ENCODE results near the gene HERC2. TPM values are rescaled to one million over a fixed set of nuclear protein-coding genes. Genes with fewer than 3 reads are reported as not detected.

HERC2 gene
- total RNA-seq, 1 donor from 2014 or later: 84.6 TPM

- Mint-ChIP-seq H3K27me3 (ENCODE audit: low read depth) (peaks cover 21% of the 10 kb centered on the region), H3K4me3 (no peak overlapping the region), H3K36me3 (no peaks in the 10 kb centered on the region)
These were observed 243.7 kb downstream of the HERC2 start for GRCh38 chr15:28078191-28078719.

GRCh38 chr15:28075573-28075972 is 246.4 kb downstream of the HERC2 start:
- Mint-ChIP-seq H3K4me1 (no peaks in the 10 kb centered on the region), H3K4me3 (no peak overlapping the region), H3K9me3 (peaks cover 20% of the 10 kb centered on the region), H3K27me3 (ENCODE audit: low read depth) (peaks cover 21% of the 10 kb centered on the region), H3K27ac (no peak overlapping the region), H3K36me3 (no peaks in the 10 kb centered on the region)
- no peak for TF ChIP-seq CTCF (IDR thresholded peaks at IDR 0.05; ENCODE audit: unreplicated experiment)
- DNase-seq (ENCODE audit: low spot score in 2 of 2, unreplicated experiment in 2 of 2): no peak

More at GRCh38 chr15:28078191-28078719, 243.7 kb downstream of the HERC2 start:
- DNase-seq (ENCODE audit: low spot score in 2 of 2, unreplicated experiment in 2 of 2): no peak
- TF ChIP-seq CTCF (IDR thresholded peaks at IDR 0.05; ENCODE audit: unreplicated experiment): no peak
- H3K9me3 Mint-ChIP-seq: peaks cover 8% of the 10 kb centered on the region
- no peaks in the 10 kb centered on the region for H3K4me1 Mint-ChIP-seq
- no peak overlapping the region for H3K27ac Mint-ChIP-seq

- Mint-ChIP-seq H3K9me3 (peaks cover 35% of the 10 kb centered on the region), H3K27me3 (ENCODE audit: low read depth) (peaks cover 11% of the 10 kb centered on the region), H3K36me3 (no peaks in the 10 kb centered on the region), H3K27ac (no peak overlapping the region), H3K4me3 (no peak overlapping the region), H3K4me1 (no peaks in the 10 kb centered on the region)
- no peak for TF ChIP-seq CTCF (IDR thresholded peaks at IDR 0.05; ENCODE audit: unreplicated experiment)
- DNase-seq (ENCODE audit: low spot score in 2 of 2, unreplicated experiment in 2 of 2): no peak
These were observed 253.0 kb downstream of the HERC2 start for GRCh38 chr15:28068930-28069329.

- Mint-ChIP-seq H3K27me3 (ENCODE audit: low read depth) (peaks cover 9% of the 10 kb centered on the region), H3K36me3 (no peaks in the 10 kb centered on the region), H3K9me3 (peaks cover 29% of the 10 kb centered on the region), H3K4me1 (no peaks in the 10 kb centered on the region), H3K4me3 (no peak overlapping the region), H3K27ac (no peak overlapping the region)
- no peak for DNase-seq (ENCODE audit: low spot score in 2 of 2, unreplicated experiment in 2 of 2)
- no peak for TF ChIP-seq CTCF (IDR thresholded peaks at IDR 0.05; ENCODE audit: unreplicated experiment)
These were observed 255.7 kb downstream of the HERC2 start for GRCh38 chr15:28066231-28066630.

Other genes with a start within 250 kb of the HERC2 start
- 1.0 to 2.0 TPM (median 1.5 TPM) in 3 replicates for gene OCA2, start 222.9 kb downstream of the HERC2 start, total RNA-seq
- gene GOLGA6L24, start 35.9 kb upstream of the HERC2 start, total RNA-seq: not detected in 3 replicates
- gene GOLGA8F, start 56.5 kb upstream of the HERC2 start, total RNA-seq: 0.05 TPM in 1 of 3 replicates, not detected in the others
- not detected in 3 replicates for gene GOLGA8G, start 210.8 kb upstream of the HERC2 start, total RNA-seq
- not detected in 3 replicates for gene GOLGA6L25, start 231.4 kb upstream of the HERC2 start, total RNA-seq

All from mesothelial cell of epicardium (in vitro differentiated cells).